Measurements from ENCODE around the gene ATP6V0B.

Gene ATP6V0B

DNA sequence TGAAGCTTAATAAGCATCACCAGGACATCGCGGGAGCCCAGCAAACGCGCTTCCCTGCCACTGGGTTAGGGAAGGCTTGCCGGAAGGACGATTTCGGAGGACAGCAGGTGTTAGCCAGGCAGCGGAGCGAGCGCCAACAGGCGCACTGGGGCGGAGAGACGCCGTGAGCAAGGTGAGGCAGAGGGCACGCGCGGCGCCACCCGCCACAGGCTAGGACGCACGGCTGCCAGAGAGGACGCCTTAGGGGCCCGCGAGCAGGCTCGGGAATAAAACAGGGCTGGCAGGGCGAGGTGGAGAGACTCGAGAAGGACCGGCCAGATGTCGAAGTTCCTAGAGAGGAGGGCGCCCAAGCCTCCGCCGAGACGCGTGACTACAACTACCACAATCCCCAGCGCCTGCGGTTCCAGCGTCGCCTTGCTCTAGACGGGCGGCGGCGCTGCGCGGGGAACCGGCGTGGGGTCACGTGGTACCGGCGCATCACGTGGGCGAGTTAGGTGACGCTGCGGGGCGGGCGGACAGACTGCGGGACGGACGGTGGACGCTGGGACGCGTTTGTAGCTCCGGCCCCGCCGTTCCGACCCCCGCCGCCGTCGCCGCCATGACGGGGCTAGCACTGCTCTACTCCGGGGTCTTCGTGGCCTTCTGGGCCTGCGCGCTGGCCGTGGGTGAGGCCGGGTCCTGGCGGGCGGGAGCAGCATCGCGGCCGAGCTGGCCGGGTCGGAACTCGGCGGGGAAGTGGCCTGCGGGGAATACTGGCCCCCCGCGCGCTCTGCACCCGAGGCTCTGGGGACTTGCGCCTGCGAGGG lies at the start of gene ATP6V0B:
ATP6V0B (plus strand) TSS at position 518 of the 806 bp plus-strand sequence; CDS start at position 599, 81 bp downstream.
- TF ChIP-seq, protein P1, sequence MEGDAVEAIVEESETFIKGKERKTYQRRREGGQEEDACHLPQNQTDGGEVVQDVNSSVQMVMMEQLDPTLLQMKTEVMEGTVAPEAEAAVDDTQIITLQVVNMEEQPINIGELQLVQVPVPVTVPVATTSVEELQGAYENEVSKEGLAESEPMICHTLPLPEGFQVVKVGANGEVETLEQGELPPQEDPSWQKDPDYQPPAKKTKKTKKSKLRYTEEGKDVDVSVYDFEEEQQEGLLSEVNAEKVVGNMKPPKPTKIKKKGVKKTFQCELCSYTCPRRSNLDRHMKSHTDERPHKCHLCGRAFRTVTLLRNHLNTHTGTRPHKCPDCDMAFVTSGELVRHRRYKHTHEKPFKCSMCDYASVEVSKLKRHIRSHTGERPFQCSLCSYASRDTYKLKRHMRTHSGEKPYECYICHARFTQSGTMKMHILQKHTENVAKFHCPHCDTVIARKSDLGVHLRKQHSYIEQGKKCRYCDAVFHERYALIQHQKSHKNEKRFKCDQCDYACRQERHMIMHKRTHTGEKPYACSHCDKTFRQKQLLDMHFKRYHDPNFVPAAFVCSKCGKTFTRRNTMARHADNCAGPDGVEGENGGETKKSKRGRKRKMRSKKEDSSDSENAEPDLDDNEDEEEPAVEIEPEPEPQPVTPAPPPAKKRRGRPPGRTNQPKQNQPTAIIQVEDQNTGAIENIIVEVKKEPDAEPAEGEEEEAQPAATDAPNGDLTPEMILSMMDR (conservative IDR thresholded peaks at IDR 0.05; ENCODE audit: low read length): peak; percentile 14; the same call in 1 of the 2 replicates
- peak within 1 kb of the TSS; percentile 90 for H3K4me3 ChIP-seq (ENCODE audit: low read length)
- DNase-seq (ENCODE audit: low read depth): peak; percentile 90

DNA sequence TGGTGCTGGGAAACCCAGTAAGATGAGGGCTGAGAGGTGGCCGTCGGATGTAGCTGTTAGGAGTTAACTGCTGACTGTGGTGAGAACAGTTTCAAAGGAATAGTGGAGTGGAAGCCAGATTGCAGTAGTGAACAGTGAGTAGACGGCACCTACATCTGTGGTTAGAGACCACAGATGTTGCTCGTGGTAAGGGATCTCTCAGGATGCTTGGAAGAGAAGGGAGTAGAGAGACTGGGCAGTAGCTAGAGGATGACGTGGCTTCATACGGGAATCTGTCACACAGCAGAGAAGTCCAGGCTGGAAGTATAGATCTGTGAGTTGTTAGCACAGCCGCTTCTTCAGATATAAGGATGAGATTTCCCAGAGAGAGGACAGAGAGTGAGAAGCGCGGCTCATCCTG lies 48.9 kb upstream of the ATP6V0B start:
- no peak for DNase-seq (ENCODE audit: low read depth)
- H3K4me3 ChIP-seq (ENCODE audit: low read length): no peak overlapping the region
- TF ChIP-seq, protein P1 (conservative IDR thresholded peaks at IDR 0.05; ENCODE audit: low read length): no peak

DNA sequence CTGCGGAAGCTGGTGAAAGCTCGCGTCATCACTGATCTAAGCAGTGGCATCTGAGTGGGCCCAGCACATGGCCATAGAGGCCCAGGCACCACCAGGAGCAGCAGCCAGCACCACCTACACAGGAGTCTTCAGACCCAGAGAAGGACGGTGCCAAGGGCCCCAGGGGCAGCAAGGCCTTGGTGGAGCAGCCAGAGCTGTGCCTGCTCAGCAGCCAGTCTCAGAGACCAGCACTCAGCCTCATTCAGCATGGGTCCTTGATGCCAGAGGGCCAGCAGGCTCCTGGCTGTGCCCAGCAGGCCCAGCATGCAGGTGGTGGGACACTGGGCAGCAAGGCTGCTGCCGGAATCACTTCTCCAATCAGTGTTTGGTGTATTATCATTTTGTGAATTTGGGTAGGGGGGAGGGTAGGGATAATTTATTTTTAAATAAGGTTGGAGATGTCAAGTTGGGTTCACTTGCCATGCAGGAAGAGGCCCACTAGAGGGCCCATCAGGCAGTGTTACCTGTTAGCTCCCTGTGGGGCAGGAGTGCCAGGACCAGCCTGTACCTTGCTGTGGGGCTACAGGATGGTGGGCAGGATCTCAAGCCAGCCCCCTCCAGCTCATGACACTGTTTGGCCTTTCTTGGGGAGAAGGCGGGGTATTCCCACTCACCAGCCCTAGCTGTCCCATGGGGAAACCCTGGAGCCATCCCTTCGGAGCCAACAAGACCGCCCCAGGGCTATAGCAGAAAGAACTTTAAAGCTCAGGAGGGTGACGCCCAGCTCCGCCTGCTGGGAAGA lies 44.4 kb upstream of the ATP6V0B start:
- DNase-seq (ENCODE audit: low read depth): no peak
- TF ChIP-seq, protein P1 (conservative IDR thresholded peaks at IDR 0.05; ENCODE audit: low read length): peak; percentile 33
- no peak overlapping the region for H3K4me3 ChIP-seq (ENCODE audit: low read length)

DNA sequence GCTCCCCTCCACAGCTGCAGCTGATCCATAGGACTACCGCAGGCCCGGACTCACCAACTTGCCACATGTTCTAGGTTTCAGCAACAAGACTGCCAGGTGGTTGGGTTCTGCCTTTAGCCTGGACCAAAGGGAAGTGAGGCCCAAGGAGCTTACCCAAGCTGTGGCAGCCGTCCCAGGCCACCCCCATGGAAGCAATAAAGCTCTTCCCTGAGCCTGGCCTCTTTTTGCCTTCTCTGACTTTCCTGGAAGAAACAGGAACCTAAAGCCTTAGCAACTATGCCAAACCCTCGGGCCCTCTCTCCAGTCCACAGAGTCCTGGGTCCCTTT lies 43.8 kb upstream of the ATP6V0B start:
- no peak for DNase-seq (ENCODE audit: low read depth)
- no peak overlapping the region for H3K4me3 ChIP-seq (ENCODE audit: low read length)
- TF ChIP-seq, protein P1 (conservative IDR thresholded peaks at IDR 0.05; ENCODE audit: low read length): no peak

DNA sequence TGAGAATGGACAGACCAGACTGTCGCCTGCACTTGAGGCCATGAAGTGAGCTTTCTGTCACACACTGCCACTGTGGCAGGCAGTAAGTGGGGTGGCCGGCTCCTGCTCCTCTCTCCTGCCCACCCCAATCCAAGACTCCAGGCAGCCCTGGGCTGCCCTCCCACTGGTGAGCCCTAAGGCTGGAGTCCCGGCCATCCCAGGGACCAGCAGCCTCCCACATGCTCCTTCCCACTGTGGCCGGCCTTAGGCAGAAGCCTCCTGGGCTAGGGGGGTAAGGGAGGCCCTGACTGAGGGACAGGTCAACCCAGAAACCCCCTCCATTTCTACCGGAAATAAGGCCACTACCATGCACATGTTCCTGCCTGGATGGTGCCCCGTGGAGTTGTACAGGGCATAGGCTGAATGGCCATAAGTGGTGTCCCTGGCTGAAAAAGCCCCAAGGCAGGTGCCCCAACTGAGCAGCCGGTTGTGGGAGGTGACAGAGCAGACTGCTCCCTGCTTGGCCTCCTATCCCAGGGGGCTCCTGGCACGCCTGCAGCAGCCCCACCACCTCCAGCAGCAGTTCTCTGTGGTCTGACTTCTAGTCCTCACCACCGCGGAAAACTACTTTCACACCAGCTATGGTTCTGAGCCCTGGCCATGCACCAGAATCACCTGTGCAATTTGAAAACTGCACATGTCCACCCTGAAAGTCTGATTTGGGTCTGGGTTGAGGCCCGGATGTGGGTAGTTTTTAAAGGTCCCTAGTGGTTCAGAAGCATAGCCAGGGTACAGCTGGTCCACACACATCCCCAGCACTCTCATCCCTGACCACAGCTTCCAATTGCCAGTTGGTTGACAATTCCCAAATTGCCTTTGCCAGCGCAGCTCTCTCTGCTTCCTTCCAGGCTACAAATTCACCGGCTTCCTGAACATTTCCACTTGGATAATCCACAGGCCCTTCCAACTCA lies 42.8 kb upstream of the ATP6V0B start:
- no peak for DNase-seq (ENCODE audit: low read depth)
- no peak overlapping the region for H3K4me3 ChIP-seq (ENCODE audit: low read length)
- TF ChIP-seq, protein P1 (conservative IDR thresholded peaks at IDR 0.05; ENCODE audit: low read length): no peak

DNA sequence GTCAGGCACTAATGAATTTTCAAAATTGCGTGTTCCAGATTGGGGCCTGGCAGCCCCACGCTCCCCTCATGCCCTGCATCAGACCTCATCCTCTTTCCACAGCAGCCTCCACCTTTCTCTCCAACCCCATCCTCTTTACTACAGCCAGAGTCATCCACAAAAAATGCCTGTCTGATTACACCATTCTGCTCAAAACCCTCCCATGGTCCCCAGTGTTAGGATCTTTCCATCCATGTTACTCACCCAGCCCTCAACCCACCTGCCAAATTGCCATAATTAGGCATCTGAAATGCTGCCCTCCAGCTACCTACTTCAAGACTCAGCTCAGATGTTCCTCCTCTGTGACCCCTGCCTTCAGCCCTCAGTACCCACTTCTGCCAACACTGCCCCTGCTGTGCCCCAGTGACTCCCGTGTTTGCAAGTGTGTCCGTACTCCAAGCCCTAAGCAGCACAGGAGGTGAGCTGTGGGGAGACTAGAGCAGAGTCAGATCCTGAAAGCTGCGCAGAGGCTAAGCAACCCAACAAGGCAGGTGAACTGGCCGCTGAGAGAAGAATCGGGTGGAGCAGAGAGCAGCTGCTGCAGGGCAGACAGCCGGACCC lies 41.9 kb upstream of the ATP6V0B start:
- H3K4me3 ChIP-seq (ENCODE audit: low read length): peak overlapping the region; percentile 55
- peak; percentile 64 for DNase-seq (ENCODE audit: low read depth)
- TF ChIP-seq, protein P1 (conservative IDR thresholded peaks at IDR 0.05; ENCODE audit: low read length): no peak

All from AG10803 (cell line).